Measurements from ENCODE around the gene COL26A1. TPM values are rescaled to one million over a fixed set of nuclear protein-coding genes. Genes with fewer than 3 reads are reported as not detected.

The COL26A1 gene
- total and polyA plus RNA-seq, 2 of the 4 experiments (the other 2 are of a cell fraction), result not detected

DNA sequence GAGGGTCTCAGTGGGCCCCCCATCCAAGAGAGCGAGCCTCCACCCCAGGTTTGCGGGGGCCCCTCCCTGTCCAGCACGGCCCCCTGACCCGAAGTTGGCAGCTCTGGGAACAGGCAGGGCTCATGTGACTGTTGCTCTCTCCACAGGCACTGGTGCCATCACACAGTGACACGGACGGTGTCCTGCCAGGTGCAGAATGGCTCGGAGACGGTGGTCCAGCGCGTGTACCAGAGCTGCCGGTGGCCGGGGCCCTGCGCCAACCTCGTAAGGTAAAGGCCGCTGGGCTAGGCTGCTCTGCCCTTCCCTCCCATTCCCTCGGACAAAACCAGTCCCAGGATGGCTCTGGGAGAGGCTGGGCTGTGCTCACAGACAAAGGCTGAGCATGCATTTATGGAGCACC, 57.2 kb downstream of the COL26A1 start:
- DNase-seq, result no peak
- Histone ChIP-seq H2AFZ (replicated peaks; ENCODE audit: low read length, poor library complexity) (no peak overlapping the region), H3K4me1 (ENCODE audit: control insufficient read depth, insufficient read depth, low read length) (no peaks in the 10 kb centered on the region), H3K23ac (ENCODE audit: low read depth, low read length) (no peak overlapping the region), H3K27me3 (ENCODE audit: control insufficient read depth, insufficient read depth, low read length) (peaks cover 11% of the 10 kb centered on the region), H3K36me3 (ENCODE audit: control insufficient read depth, insufficient read depth, low read length) (no peaks in the 10 kb centered on the region), H3K4me2 (ENCODE audit: low read depth, low read length) (no peak overlapping the region), H2BK15ac (ENCODE audit: low read depth, low read length) (no peak overlapping the region), H3K56ac (ENCODE audit: extremely low read depth, insufficient read depth, low read length) (no peak overlapping the region), H4K91ac (ENCODE audit: insufficient read depth, low read depth, low read length) (no peak overlapping the region), H3K79me1 (ENCODE audit: low read depth in 1 of 2, low read length in 2 of 2) (no peaks in the 10 kb centered on the region), H3K9me1 (ENCODE audit: insufficient read depth, low read length) (no peaks in the 10 kb centered on the region), H3K14ac (replicated peaks; ENCODE audit: low read depth, low read length) (no peak overlapping the region), H4K5ac (ENCODE audit: low read depth, low read length) (no peak overlapping the region), H3K27ac (ENCODE audit: insufficient read depth, low read length) (no peak overlapping the region), H3K9ac (ENCODE audit: low read depth, low read length) (no peak overlapping the region), H4K20me1 (ENCODE audit: insufficient read depth, low read length) (no peaks in the 10 kb centered on the region), H2BK20ac (ENCODE audit: low read depth, low read length) (no peak overlapping the region), H3K4me3 (ENCODE audit: insufficient read depth, low read depth, low read length) (no peak overlapping the region), H2AK5ac (ENCODE audit: low read depth, low read length) (no peak overlapping the region), H2BK5ac (ENCODE audit: low read depth, low read length, poor library complexity, severe bottlenecking) (no peak overlapping the region), H3K4ac (ENCODE audit: low read depth, low read length) (no peak overlapping the region), H2BK120ac (ENCODE audit: low read depth, low read length) (no peak overlapping the region), H4K8ac (ENCODE audit: low read depth in 2 of 2, low read length in 2 of 2) (no peak overlapping the region), H2AK9ac (replicated peaks; ENCODE audit: low read depth, low read length, poor library complexity) (no peak overlapping the region), H3K9me3 (ENCODE audit: control insufficient read depth, insufficient read depth, low read length) (no peaks in the 10 kb centered on the region), H3K18ac (ENCODE audit: low read depth, low read length) (no peak overlapping the region)
- WGBS, 2 experiments (ENCODE audit: extremely low coverage in 2 of 2, insufficient read length in 1 of 2), result 90% methylated on average over 5 of the region's 16 CpGs; no CpG with 5 or more reads in 1 of the 2 experiments
- no peak for ATAC-seq (ENCODE audit: low read depth)
- ChIA-PET POLR2A (ENCODE audit: unreplicated experiment) (no interaction called here), CTCF (no interaction called here)
- dilution Hi-C loops (cut with HindIII; ENCODE audit: low sequenced_read_pairs, unreplicated experiment) (no loop called here), in situ Hi-C loops (cut with MboI; ENCODE audit: low sequenced_read_pairs) (no loop called here), intact Hi-C loops (cut with micrococcal nuclease) (no loop called here)
- TF ChIP-seq BHLHE40 (IDR thresholded peaks at IDR 0.05; ENCODE audit: low read depth, low read length) (no peak), CEBPB (IDR thresholded peaks at IDR 0.05; ENCODE audit: low read depth, low read length) (no peak), RAD21 (IDR thresholded peaks at IDR 0.05; ENCODE audit: low read length) (no peak), RFX5 (IDR thresholded peaks at IDR 0.05; ENCODE audit: low read depth, low read length) (no peak), RCOR1 (IDR thresholded peaks at IDR 0.05; ENCODE audit: insufficient replicate concordance, low read length) (no peak), POLR2A (IDR thresholded peaks at IDR 0.05; ENCODE audit: low read depth, low read length) (no peak), USF2 (IDR thresholded peaks at IDR 0.05; ENCODE audit: low read depth, low read length) (no peak), ELK1 (IDR thresholded peaks at IDR 0.05; ENCODE audit: borderline replicate concordance, low read depth, low read length) (no peak), MAFK (IDR thresholded peaks at IDR 0.05; ENCODE audit: low read depth, low read length) (no peak), SMC3 (IDR thresholded peaks at IDR 0.05; ENCODE audit: low read depth, low read length) (no peak)
- TF ChIP-seq, protein P1, sequence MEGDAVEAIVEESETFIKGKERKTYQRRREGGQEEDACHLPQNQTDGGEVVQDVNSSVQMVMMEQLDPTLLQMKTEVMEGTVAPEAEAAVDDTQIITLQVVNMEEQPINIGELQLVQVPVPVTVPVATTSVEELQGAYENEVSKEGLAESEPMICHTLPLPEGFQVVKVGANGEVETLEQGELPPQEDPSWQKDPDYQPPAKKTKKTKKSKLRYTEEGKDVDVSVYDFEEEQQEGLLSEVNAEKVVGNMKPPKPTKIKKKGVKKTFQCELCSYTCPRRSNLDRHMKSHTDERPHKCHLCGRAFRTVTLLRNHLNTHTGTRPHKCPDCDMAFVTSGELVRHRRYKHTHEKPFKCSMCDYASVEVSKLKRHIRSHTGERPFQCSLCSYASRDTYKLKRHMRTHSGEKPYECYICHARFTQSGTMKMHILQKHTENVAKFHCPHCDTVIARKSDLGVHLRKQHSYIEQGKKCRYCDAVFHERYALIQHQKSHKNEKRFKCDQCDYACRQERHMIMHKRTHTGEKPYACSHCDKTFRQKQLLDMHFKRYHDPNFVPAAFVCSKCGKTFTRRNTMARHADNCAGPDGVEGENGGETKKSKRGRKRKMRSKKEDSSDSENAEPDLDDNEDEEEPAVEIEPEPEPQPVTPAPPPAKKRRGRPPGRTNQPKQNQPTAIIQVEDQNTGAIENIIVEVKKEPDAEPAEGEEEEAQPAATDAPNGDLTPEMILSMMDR (conservative IDR thresholded peaks at IDR 0.05; ENCODE audit: low read depth, low read length), result no peak
- no TSS peak for BruUV-seq (replicated peaks)
